K562 (cell line): Measurements from ENCODE around the gene H2BK1. TPM values are rescaled to one million over a fixed set of nuclear protein-coding genes. Genes with fewer than 3 reads are reported as not detected.

Experiments
- ARID3B ChIP-seq: fragments of 250-450 bp; sonication (Bioruptor Pico); IDR thresholded peaks from 2 replicates; pipeline ENCODE4 v1.4.0; 2020; ENCODE audit warnings: borderline replicate concordance
- BCL6 ChIP-seq: fragments of 250-450 bp; sonication (Bioruptor Pico); IDR thresholded peaks from 2 replicates; pipeline ENCODE4 v1.4.0; 2020
- BDP1 ChIP-seq: IDR thresholded peaks from 3 replicates; pipeline ENCODE4 v1.6.1; 2011; ENCODE audit not compliant: insufficient read length, insufficient read depth
- BRF1 ChIP-seq: IDR thresholded peaks from 3 replicates; pipeline ENCODE4 v1.6.1; 2011; ENCODE audit warnings: borderline replicate concordance, mild to moderate bottlenecking; ENCODE audit not compliant: insufficient read length; ENCODE audit errors: extremely low read depth
- E2F4 ChIP-seq: sonication (generic); formaldehyde crosslinking; IDR thresholded peaks from 2 replicates; pipeline ENCODE4 v1.8.0; 2022; ENCODE audit warnings: mild to moderate bottlenecking, low read depth, missing genetic modification reagents
- HMG20A ChIP-seq: fragments of 450-650 bp; formaldehyde crosslinking; conservative IDR thresholded peaks from 2 replicates; pipeline ENCODE4 v1.4.0; 2020; ENCODE audit warnings: mild to moderate bottlenecking, mixed read lengths
- KLF6 ChIP-seq: fragments of 250-450 bp; sonication (Bioruptor Pico); IDR thresholded peaks from 2 replicates; pipeline ENCODE4 v1.4.0; 2020; ENCODE audit warnings: mild to moderate bottlenecking, moderate library complexity, borderline replicate concordance
- SMARCA4 ChIP-seq: fragments of 450-650 bp; IDR thresholded peaks from 2 replicates; pipeline ENCODE4 v1.6.1; 2016
- TSHZ1 ChIP-seq: fragments of 250-450 bp; sonication (Bioruptor Pico); IDR thresholded peaks from 2 replicates; pipeline ENCODE4 v1.4.0; 2020; ENCODE audit warnings: mild to moderate bottlenecking, moderate library complexity
- ZNF695 ChIP-seq: fragments of 450-650 bp; formaldehyde crosslinking; IDR thresholded peaks from 2 replicates; pipeline ENCODE4 v1.4.0; 2020; ENCODE audit warnings: mild to moderate bottlenecking, moderate library complexity
- ZNF740 ChIP-seq, 3 experiments: fragments of 200-800 bp in 1 of 3; sonication (Bioruptor generic) in 1 of 3; sonication (generic) in 1 of 3; formaldehyde crosslinking in 1 of 3; IDR thresholded peaks; 2 replicates each; pipeline versions ENCODE4 v1.6.1 to v1.8.0; 2016 to 2022; ENCODE audit warnings: mild to moderate bottlenecking in 2 of 3, missing compliant biosample characterization in 2 of 3, missing genetic modification characterization in 2 of 3, missing genetic modification reagents in 1 of 3
- polyA plus RNA-seq, 8 experiments: library from polyadenylated mRNA; depleted of rRNA in 4 of 8; stranded (reverse) in 5 of 8; unstranded in 3 of 8; fragments of >200 nt; fragmentation: Nextera tagmentation in 2 of 8; fragmentation: Illumina TruSeq in 1 of 8; extraction: Ambion mirVana in 2 of 8; extraction: Trizol in 1 of 8; gene quantifications; 2 replicates each; pipeline versions ENCODE4 v1.2.1 to v1.2.3, GENCODE V29; 2011 to 2014; ENCODE audit warnings: inconsistent platforms in 1 of 8, missing spikeins in 1 of 8
- total RNA-seq, 7 experiments: library from RNA; depleted of rRNA in 6 of 7; stranded (reverse); fragments of >200 nt in 6 of 7; fragmentation: Illumina TruSeq in 2 of 7; extraction: Trizol in 2 of 7; gene quantifications; 2 replicates each; pipeline versions ENCODE4 v1.2.1 to v1.2.3, GENCODE V29; 2011 to 2021; ENCODE audit warnings: low replicate concordance in 1 of 7
- TF ChIP-seq, protein P1 (sequence below): fragments of 450-650 bp; formaldehyde crosslinking; IDR thresholded peaks from 2 replicates; pipeline ENCODE4 v1.4.0; 2022; ENCODE audit warnings: missing genetic modification characterization

The H2BK1 gene
- total and polyA plus RNA-seq, 9 of the 15 experiments (the other 6 are each of a cell fraction or from before 2014, with no cell fraction given) = not detected

DNA sequence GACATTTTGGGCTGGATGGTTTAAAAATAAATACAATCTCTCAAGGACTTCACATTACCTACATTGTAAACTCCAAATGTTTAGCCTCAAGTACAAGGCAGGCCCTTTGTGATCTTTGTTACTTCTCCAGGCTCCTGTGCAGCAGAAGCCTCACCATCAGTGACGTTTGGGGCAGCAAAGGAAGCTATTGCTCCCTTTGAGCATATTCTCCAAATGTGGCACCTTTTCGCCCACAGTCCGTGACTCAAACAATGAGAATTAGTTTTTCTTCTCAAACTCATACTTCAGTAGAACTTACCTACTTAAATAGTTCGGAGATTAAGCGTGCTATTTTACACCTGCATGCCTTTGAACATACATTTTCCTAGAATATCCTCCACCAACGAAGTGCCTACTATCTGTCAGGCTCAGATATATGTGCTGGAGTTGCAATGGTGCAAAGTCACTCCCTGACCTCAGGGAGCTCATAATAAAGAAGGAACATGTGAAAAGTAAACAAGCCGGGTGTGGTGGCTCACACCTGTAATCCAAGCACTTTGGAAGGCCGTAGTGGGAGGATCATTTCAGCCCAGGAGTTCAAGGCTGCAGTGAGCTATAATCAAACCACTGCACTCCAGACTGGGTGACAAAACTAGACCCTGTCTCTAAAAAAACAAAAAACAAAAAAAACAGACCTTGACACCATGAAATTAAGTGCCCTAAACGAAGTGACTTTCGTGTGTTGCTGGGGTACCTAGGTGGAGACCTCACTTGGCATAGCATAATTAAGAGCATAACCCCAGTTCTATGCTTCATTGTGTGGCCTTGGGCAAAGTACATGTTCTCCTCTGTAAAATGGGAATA lies 18.0 kb upstream of the H2BK1 start (continued):
- no peak for TF ChIP-seq ZNF695
- no peak; the same call in none of the 2 replicates for TF ChIP-seq SMARCA4
- TF ChIP-seq ARID3B (CRISPR knock-in tag) = no peak
- TF ChIP-seq BCL6 (CRISPR knock-in tag) = no peak
- no peak for TF ChIP-seq TSHZ1
- no peak for TF ChIP-seq BDP1
- TF ChIP-seq HMG20A (CRISPR knock-in tag) = no peak
- TF ChIP-seq, protein P1, sequence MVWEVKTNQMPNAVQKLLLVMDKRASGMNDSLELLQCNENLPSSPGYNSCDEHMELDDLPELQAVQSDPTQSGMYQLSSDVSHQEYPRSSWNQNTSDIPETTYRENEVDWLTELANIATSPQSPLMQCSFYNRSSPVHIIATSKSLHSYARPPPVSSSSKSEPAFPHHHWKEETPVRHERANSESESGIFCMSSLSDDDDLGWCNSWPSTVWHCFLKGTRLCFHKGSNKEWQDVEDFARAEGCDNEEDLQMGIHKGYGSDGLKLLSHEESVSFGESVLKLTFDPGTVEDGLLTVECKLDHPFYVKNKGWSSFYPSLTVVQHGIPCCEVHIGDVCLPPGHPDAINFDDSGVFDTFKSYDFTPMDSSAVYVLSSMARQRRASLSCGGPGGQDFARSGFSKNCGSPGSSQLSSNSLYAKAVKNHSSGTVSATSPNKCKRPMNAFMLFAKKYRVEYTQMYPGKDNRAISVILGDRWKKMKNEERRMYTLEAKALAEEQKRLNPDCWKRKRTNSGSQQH (CRISPR knock-in tag) = no peak
- TF ChIP-seq KLF6 (CRISPR knock-in tag) = no peak
- TF ChIP-seq BRF1 = no peak
- TF ChIP-seq E2F4 (CRISPR knock-in tag) = no peak
- no peak for TF ChIP-seq ZNF740 (CRISPR knock-in tag; IDR thresholded peaks at IDR 0.05)
- TF ChIP-seq ZNF740 (tag; IDR thresholded peaks at IDR 0.05) = no peak
